ENCODE measurements around the gene MOB3B.
"Not testable (repeated sequence)": the region's sequence is repeated elsewhere in the genome, so short reads cannot be mapped to it uniquely, and the experiment has no call there.

Gene MOB3B

DNA sequence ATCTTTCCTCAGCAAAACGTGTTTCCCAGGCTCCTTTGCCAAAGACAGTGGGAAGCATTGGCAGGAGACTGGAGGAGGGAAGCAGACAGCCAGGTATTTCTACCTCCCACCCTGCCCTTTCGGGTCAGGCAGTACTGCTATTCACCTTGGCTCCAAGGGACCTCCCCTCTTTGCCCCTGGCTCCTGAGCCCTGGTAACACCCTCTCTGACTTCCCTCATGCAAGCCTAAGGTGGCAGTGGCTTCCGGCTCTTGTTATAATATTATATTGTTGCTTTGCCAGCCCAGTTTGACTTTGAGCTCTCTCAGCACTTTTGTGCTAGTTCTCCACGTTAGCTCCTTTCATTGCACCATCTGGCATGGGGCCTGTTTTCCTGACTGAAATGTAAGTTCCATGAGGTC lies 87.2 kb downstream of the MOB3B start:
- DNase-seq, result no peak

DNA sequence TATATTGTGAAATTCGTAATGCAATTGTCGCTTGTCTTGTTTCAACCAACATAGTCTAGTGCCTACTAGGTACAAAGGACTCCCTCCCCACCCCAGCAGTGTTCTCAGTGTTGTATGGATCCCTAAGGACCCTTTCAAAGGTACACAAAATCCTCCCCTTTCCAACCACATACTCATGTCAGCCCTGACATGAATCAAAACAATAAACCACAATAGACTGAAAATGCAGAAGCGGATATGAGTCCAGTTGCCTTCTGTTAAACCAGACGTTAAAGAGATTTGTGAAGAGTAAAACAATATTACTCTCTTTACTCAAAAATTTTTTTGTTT lies 87.9 kb downstream of the MOB3B start:
- DNase-seq, result no peak

DNA sequence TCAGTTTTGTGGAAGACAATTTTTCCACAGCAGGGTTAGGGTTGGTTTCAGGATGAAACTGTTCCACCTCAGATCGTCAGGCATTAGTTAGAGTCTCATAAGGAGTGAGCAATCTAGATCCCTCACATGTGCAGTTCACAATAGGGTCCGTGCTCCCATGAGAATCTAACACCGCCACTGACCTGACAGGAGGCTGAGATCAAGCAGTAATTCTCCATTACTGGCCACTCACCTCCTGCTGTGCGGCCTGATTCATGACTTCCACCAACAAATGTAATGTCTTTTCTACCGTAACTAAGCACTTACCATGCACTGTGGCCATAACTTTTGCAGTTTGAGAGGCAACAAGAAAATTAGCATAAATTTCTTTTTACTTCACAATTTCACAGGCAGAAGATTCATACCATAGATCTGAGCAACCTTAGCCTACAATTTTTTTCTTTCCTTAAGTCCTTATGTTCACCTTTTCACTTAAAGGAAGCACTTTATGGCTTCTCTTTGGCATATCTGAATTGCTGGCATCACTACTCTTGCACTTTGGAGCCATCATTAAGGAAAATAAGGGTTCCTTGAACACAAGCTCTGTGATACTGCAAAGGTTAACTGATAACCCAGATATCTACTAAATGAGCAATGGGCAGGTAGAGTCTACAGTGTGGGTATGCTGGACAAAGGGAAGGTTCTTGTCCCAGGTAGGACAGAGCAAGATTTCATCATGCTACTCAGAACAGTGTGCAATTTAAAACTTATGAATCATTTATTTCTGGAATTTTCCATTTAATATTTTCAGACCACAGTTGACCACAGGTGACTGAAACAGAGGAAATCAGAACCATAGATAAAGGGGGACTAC lies 88.5 kb downstream of the MOB3B start:
- DNase-seq, result no peak

DNA sequence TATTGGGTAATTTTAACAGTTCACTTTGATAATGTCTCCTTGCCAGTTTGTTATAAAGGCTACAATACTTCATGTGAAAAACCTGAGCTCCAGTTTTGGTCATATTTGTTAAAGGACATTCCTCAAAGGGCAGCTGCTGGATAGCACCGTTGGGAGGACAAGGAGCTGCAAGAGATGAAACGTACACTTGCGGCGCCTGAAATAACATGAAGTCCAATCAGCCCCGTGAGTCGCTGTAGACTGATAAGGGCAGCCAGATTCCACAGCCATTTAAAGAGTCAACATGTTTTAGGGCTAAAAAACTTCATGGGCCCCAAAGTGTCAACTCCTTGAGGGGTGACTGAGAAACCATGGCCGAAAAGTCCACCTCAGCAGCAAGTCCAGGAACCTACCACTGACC lies 91.1 kb downstream of the MOB3B start:
- DNase-seq, result no peak

DNA sequence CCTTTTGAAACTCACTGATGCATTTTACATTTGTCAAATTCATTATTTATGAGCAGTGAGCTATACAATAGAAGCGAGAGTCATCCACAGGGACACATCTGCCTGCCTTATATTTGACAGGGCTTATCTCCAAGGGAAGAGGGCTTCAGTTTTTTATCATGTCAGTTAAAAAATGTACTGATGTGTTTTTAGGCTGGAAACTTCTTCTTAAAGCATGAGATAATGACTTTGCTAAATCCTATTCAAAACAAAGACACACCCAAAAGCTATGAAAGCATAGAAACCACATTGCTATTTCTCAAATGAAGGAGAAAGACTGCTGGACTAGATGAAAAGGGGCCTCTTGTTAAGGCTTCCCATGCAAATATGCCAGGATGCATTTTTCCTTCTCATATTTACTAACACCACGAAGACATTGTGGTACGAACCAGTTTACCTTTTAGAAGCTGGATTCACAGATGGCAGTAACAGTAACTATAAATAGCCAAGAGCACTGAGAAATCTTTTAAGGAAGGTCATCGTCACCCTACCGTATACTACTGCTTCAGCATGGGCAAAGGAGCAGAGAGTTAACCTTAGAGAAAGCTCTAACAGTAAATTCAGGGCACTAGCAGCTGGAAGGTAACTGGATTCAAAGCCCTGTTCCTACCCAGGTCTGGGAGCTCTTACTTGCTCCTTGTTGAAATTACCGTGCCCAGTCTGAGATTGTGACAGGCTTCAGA lies 91.8 kb downstream of the MOB3B start:
- no peak for DNase-seq

DNA sequence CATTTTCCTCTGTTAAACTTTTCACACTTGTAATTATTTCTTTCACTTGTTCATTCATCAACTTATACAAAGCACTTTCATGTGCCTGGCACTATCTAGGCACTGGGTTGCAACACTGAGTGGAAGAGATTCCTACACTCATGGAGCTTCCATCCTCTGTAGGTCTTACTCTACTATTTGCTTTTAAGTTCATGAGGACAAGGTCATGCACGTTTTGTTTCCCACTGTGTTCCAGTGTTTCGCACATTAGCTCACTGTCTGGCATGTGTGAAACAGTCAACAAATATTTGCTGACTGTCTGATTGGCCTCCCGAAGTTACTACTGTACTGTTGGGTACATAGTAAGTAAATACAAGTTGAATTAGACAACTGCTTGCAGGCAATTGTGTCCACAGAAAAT lies 93.4 kb downstream of the MOB3B start:
- DNase-seq, result no peak

DNA sequence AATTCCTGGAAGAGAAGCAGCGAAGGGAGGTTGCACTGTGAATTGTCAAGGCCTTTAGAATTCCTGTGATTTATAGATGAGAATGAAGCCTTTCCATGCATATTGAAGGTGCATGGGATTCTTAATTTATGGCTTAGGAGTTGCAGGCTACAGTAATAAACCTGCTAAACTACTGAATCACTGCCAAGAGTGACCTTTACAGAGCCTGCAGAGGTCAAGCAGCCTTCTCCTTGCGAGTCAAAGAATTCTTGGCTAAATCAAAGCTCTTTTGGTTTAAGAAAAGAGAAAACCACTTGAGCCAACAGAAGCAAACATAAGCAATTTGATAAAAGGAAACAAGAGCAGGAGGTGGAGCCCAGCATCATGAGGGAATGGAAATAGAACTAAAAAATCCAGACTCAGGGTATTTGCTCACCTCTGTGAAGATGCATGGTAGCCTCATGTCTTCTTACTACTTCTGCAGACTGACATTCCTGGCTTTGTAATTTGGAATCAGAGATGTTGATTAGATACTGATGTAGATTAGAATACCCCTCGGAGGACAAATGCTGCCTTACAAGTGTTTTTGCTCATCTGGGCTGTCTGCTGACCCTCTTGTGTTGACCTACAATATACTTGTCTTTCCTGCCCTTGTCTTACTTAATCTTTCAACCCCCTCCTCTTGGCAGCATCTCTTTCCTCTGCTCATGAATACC lies 95.8 kb downstream of the MOB3B start:
- DNase-seq, result no peak

DNA sequence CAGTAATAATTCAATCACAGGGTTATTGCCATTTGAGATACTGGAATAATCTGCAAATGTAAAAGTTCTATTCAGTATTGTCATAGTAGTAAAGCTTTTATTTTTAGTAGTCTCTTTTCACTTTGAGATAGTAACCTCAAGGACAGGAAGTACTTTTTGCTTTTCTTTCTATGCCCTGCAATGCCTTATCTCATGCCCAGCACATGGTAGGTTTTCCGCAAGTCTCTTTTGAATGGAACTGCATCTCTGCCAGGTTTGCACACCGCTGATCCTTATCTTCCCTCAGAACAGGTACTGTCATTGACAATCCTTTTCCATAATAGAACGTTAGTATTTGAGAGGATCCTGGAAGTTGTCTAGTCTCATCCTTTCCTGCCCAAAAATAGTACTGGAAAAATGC lies 97.3 kb downstream of the MOB3B start:
- no peak for DNase-seq

DNA sequence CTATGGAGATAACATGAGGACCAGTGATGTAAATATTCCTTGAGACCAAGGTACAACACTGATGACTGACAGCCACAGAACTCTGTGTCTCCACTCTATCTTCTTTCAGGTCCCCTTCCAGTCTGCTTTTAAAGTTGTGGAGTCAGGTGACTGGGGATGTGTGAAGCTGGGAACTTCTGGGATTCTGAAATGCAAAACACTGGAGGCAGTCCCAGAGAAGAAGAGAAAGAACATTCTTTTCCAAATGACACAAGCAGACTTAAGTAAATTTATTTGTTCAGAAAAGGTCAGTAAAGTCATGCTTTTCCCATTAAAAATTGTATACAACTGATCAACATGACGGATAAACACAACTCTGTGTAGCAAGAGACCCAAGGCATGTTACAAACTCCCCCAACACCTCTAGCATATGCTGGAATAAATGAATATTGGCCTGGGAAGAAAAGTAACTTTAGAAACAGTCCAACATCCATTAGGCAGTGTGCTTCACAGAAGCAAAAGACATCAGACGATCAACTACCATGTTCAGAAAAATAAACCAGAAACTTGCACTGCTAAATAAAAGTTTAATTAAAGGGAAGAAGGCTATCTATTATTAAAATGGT lies 98.0 kb downstream of the MOB3B start:
- no peak for DNase-seq

DNA sequence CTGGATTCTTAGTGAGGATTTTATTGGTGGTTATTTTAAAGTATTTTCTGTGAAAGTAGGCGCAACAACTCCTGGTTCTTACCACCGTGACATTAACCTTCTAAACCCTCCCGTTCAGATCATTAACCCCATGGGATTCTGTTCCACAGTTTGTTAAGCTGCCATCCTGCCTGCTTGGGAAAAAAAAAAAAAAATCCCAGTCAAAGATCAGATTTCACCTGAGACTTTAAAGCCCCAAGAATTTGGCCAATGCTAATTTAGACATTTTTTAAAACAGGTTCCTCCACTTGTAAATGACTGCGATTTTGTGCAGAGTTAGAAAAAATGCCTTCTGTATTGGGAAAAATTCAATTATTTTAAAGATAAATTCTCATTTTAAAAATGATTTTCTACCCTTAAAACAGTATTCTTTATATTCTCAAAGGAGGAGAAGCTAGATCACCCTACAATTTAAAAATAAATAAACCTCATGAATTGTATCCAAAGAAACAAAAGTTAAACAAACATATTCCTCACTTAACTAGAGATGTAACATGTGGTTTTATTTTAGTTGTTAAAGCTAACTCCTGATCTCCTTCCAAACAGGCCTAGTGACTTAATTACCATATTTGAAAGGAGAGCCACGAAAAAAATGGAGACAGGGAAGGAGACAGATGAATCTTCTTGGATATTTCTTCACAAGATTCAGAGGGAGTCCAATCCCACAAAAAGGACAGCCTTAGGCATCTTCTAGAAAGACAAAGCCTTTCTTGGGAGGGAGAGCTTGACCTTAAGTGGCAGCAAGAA lies 98.7 kb downstream of the MOB3B start:
- no peak for DNase-seq

DNA sequence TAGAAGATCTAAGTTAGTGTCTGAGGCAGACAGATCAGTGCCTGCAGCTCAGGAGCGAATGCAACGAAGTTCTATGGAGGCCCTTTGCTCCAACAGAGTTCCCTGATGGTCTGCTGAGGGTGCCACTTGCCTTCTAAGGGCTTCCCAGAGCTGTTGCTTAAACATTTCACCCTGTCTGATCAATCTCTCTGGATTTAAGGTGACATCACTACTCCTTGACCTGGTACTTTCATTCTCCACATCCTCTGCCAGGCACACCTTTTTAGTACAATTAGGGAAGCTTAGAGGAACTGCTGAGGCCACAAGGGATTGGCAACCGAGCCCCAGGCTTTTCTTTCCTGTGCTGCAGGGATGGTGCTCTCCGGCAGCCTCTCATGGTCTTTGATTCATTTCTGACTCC lies 99.7 kb downstream of the MOB3B start:
- no peak for DNase-seq

DNA sequence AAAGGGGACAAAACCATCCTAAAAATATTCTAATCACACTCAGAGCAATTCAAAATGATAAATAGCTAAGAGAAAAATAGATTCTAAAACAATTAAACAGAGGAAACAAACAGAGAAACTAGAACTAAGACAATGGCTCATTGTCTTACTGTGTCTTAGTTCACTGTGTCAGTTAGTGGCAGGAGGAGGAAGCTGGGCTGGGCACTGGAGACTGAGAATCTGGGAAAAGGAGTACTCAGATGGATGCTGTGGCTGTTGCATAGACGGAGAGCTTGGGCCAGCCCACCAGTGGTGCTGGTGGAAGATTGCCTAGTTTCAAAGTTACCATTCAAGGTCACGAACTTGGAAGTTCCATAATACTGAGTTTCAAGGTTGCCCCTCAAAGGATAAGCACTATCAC lies 100.2 kb downstream of the MOB3B start:
- no peak for DNase-seq

DNA sequence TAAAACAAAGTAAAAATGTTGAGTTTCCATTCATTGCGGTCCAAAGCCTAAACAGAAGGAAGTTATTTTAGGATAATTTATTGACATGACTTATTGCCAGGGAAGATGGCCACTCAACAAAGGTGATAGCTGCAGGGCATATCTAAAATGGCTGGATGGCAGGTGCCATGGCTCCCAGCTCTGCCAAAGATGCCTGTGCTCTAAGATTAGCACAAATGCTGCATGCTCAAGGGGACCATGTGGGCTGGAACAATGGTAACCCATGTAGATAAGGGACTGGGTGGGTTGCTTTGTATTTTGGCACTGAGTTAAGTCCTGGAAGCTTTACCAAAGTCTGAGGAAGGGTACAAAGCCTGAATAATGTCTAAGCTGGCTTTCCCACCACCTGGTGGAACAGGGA lies 101.1 kb downstream of the MOB3B start:
- DNase-seq, result no peak

DNA sequence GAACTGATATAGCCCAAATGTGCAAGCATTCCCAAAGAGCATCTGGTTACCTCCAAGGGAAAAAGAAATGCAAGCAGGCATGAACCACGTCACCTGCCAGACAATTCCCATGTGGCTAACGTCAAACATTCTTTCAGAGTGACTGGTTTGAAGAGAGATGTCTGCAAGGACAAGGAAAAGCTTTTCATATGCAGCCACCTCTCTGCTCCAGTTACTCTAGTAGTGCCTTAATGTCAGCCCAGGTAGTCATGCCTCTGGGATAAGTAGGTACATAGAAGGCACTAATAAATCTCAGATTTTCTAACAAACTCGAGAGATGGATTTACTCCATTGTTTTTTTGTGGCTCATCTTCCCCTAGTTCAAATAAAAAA lies 102.4 kb downstream of the MOB3B start:
- DNase-seq, result no peak

DNA sequence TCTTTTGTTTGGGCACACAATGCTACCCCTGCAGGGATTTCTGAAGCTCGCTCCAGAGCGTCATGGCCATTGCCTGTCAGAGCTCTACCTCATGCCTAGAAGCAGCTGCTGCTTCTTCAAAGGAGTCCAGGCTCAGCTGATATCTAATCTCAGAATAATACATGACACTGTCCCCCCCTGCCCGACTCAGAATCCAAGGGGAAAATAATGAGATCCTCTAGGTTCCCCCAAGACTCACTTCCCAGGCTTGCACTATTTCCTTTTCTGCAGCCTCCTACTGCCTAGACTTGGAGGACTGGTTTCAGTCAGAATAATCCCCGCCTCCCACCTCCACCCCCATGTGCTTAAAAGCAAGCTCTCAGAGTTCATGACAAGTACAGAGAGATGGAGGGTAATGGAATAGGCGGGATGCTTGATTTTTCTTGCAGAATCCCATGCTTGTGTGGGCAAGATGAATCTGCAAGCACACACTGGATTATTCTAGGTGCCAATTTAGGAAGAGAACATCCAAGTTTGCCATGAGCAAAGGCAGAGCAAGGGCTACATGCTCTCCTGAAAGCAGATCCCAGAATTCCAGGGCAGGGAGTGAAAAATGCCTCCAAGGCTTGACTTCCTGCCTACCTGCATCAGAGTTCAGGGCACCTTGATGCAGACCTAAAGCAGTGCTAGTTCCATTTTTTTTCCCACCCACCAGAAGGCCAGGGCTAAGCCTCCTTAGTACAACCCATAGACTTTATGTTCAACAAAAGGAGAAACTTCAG lies 102.9 kb downstream of the MOB3B start:
- no peak for DNase-seq

DNA sequence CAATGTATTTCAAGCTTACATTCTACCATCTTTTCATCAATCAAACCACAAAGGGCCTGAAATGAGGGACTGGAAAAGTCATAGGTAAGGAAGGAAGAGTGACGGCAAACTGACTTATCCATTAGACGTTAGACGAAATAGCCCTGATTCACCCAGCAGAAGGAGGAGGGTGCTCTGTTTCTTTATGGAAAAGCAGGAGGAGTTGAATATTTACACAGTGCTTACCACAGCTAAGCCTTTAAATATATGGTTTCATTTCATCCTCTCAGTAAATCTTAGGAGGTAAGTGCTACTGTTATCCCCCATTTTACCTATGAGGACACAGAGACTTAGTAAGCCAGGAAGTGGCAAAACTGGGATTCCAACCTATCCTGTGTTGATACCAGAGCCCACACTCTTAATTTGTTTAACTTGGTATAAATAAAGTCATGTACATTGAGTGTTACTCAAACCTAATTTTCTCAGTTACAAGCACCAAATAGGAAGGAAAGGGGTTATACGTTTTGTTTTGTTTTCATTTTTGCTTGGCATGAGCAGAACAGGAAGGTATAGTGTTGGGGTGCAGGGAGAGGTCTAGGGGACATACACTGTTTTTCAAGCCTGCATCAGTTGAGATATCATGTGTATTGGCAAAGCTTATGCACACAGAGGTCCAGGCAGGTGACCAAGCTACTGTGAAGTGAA lies 103.6 kb downstream of the MOB3B start:
- DNase-seq, result no peak

DNA sequence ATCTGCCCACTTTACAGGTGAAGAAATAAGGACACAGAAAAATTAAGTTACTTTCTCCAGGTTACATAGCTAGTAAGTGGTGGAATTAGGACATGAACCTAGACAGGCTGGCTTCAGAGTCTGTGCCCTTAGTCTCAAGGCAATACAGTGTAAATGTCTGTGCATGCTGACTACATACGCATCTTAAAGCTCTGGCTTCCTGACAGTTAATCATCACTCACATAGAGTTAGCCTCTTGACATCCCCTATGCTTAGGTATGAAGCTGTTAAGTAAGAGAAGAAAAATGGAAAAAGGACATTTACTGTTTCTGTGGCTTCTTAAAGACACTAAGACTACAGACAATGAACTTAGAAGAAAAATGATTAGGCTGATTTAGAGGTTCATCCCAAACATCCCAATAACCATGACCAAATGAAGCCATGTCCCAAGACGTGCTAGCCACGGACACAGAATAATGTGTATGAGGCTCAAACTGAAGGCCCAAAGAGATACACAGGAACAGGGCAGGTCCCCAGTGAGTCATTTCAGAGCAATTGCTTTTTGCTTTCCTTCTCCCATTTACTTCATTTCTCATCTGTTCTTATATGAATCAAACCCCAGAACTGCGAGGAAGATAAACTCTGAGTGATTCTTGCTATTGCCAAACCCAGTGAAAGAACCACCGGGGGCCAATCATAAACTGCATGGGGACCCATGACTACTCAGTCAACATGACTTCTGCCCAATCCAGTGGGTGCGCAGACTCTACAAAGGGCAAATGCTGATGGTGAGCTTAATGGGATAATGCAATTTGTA lies 105.5 kb downstream of the MOB3B start:
- DNase-seq, result no peak

DNA sequence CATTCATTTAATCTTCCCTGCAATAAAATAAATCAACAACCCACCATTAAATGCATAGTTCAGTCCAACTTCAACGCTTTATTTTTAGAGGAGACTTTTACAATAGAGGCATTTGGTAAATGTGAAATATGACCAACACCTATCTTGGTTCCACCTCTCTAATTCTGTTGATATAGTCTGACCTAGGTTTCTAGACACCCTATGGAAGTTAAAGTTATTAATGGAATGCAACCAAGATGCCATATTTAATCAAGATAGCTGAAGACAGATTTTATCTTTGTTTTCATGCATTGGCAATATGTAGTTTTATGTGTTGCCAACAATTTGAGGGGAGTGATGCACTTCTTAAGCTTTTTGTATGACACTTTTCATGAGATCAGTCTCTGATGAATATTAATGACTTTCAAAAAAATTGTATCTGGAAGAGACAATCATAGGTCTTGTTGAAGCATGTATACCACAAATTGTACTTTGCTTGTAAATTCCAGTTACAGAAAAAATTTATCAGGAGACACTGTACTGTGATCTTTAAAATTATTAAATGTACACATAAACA lies 107.3 kb downstream of the MOB3B start:
- no peak for DNase-seq

DNA sequence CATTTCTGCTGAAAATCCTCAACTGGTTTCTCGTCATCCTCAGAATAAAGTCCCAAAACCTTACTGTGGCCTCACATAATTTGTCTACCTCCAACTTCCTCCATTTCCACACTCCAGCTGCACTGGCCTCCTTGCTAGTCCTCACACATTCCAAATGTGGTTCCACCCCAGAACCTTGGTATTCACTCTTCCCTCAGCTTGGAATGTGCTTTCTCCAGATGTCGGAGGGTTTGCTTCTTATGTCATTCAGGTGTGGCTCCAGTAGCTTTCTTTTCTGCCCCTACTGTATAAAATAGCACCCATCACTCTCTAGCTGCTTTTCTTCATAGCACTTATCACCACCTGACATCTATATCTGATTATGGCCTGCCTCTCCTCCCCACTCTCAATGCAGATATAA lies 108.0 kb downstream of the MOB3B start:
- DNase-seq, result no peak

DNA sequence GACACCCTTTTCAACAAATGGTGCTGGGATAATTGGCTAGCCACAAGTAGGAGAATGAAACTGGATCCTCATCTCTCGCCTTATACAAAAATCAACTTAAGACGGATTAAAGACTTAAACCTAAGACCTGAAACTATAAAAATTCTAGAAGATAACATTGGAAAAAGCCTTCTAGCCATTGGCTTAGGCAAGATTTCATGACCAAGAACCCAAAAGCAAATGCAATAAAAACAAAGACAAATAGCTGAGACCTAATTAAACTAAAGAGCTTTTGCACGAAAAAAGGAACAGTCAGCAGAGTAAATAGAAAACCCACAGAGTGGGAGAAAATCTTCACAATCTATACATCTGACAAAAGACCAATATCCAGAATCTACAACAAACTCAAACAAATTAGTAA lies 110.1 kb downstream of the MOB3B start:
- not testable (repeated sequence) for DNase-seq

All from NCI-H2029 treated with DMSO at 0.1 percent for 48 hours (cell line).